Immature natural killer cell (primary cell): ENCODE data around the gene MEIG1. TPM values are rescaled to one million over a fixed set of nuclear protein-coding genes. Genes with fewer than 3 reads are reported as not detected.
"Not testable (repeated sequence)": the region's sequence is repeated elsewhere in the genome, so short reads cannot be mapped to it uniquely, and the experiment has no call there.

Experiments
- DNase-seq, 3 donors: peaks; one replicate each; pipeline ENCODE4 v3.0.0; 2022; ENCODE audit warnings: mixed read lengths in 1 of 3
- H3K27ac Mint-ChIP-seq, 6 donors: one replicate each; pipeline ENCODE4 v1.8.0; 2020; ENCODE audit warnings: mixed read lengths in 6 of 6, mild to moderate bottlenecking in 5 of 6, inconsistent platforms in 4 of 6, moderate library complexity in 3 of 6
- H3K27me3 Mint-ChIP-seq, 3 donors: one replicate each; pipeline ENCODE4 v1.8.0; 2020 to 2021; ENCODE audit warnings: low read depth in 3 of 3, mild to moderate bottlenecking in 3 of 3, mixed read lengths in 3 of 3, moderate library complexity in 3 of 3, inconsistent platforms in 1 of 3
- H3K36me3 Mint-ChIP-seq, 3 donors: one replicate each; pipeline ENCODE4 v1.8.0; 2020; ENCODE audit warnings: mixed read lengths in 3 of 3, inconsistent platforms in 2 of 3, mild to moderate bottlenecking in 2 of 3
- H3K4me1 Mint-ChIP-seq, 2 donors: one replicate each; pipeline ENCODE4 v1.8.0; 2020; ENCODE audit warnings: inconsistent platforms in 2 of 2, mild to moderate bottlenecking in 2 of 2, mixed read lengths in 2 of 2, moderate library complexity in 1 of 2
- H3K4me3 Mint-ChIP-seq, 5 donors: one replicate each; pipeline ENCODE4 v1.8.0; 2020; ENCODE audit warnings: mild to moderate bottlenecking in 5 of 5, mixed read lengths in 5 of 5, inconsistent platforms in 3 of 5, moderate library complexity in 3 of 5
- H3K9me3 Mint-ChIP-seq, 6 donors: one replicate each; pipeline ENCODE4 v1.8.0; 2020; ENCODE audit warnings: mild to moderate bottlenecking in 6 of 6, mixed read lengths in 6 of 6, inconsistent platforms in 4 of 6, moderate library complexity in 3 of 6
- polyA plus RNA-seq, 3 donors: library from polyadenylated mRNA; unstranded; fragments of 300-500 nt; fragmentation: Illumina TruSeq; gene quantifications; one replicate each; pipeline ENCODE4 v1.2.3, GENCODE V29; 2021

Gene MEIG1, protein sequence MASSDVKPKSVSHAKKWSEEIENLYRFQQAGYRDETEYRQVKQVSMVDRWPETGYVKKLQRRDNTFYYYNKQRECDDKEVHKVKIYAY
- polyA plus RNA-seq: 1 to 10 TPM in 2 of 3 donors, not detected in 1; 1.1 to 1.5 TPM

DNA sequence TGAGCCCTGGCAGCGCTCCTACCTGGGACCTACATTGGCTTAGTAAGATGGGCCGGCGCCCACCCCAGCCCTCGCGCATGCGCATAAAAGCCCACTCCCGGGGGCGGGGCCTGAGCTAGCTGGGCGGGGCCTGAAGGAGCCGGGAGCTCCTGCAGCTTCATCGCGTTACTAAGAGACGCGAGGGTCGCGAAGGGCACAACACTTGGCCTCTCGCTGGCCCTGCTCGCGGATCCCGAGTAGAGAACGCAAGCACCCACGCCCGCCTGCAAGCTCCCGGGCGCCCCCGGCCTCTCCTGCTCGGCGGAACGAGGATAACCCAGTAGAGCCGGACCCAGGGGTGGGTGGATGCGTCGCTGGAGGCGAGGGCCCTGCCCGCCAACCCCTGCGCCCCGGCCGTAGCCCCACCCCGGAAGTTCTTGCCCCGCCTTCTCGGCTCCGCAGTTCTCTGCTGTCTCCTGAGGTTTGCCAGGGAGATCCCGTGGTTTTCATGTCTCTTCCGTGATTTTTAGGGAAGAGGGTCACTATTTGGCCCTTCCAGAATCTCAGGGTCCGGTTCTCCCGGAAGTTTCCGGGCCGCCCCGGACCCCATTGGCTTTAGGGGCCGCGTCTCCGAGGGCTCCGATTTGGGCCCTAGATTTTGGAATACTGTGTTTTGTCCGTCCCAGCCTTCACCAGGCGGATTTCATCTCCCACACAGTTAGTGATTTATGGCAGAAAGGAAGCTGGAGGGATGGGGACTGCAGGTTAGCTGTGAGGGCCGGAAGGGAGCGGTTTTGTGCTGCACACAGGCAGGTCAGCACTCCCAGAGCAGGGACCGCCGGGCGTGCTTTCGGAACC lies at the start of gene MEIG1:
Gene MEIG1, plus strand, starts transcription at position 168 of the 837 bp plus-strand sequence. CDS start 7,081 bp downstream, outside the sequence.
- Mint-ChIP-seq H3K27ac (peak within 1 kb of the TSS; percentile 94 to 98 (median 96)), H3K9me3 (no peaks in the 10 kb centered on the region), H3K27me3 (peaks cover 3 to 11% (median 9%) of the 10 kb centered on the region in 3 donors), H3K4me1 (peaks cover 21 to 32% of the 10 kb centered on the region in 2 donors), H3K36me3 (no peaks in the 10 kb centered on the region), H3K4me3 (peak within 1 kb of the TSS; percentile 96 to 99 (median 98))
- DNase-seq: peak; percentile 93 to 95 (median 94)

DNA sequence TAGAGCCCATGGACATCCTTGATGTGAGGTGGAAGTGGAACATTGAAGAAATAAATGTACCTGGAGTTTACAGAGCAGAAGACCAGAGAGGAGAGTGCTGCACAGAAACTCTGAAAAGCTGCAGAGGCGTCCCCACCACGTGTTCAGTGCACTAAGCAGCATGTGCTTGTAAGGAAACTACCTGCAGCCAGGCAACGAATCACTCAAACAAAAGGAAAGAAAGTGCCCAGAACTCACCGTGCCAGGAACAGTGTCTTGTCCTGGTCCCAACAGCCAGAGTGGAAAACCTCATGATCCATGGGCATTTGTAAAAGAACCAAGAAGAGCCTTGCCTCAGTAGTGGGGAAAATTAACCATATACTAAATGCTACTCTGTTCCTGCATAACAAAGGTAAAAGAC lies 48.2 kb upstream of the MEIG1 start:
- no peaks in the 10 kb centered on the region for H3K27me3 Mint-ChIP-seq
- no peaks in the 10 kb centered on the region for H3K9me3 Mint-ChIP-seq
- H3K4me3 Mint-ChIP-seq: no peak overlapping the region
- peaks cover 49 to 55% (median 54%) of the 10 kb centered on the region in 3 donors for H3K36me3 Mint-ChIP-seq
- H3K4me1 Mint-ChIP-seq: peaks cover under 1 to 26% of the 10 kb centered on the region in 2 donors
- no peak for DNase-seq
- H3K27ac Mint-ChIP-seq: peak overlapping the region in 1 of 6 donors; percentile 12

DNA sequence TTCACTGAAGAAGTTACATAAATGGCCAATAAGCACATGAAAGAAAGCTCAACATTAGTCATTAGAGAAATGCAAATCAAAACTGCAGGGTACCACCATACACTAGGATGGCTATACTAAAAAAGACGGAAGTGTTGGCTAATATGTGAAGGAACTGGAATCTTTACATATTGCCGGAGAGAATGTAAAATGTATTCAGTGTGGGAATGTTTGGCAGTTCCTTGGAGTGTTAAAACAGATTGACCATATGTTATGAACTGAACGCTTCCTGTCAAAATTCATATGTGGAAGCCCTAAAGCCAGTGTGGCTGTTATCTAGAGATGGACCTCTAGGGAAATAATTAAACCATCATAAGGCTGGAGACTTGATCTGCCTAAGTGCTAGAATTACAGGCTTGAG lies 47.4 kb upstream of the MEIG1 start:
- Mint-ChIP-seq H3K36me3 (peaks cover 56 to 63% (median 62%) of the 10 kb centered on the region in 3 donors), H3K27me3 (no peaks in the 10 kb centered on the region), H3K4me1 (peaks cover 1 to 29% of the 10 kb centered on the region in 2 donors), H3K4me3 (no peak overlapping the region), H3K9me3 (peaks cover 0 to 4% (median under 1%) of the 10 kb centered on the region in 6 donors), H3K27ac (peak overlapping the region in 1 of 6 donors; percentile 42)
- DNase-seq: no peak

DNA sequence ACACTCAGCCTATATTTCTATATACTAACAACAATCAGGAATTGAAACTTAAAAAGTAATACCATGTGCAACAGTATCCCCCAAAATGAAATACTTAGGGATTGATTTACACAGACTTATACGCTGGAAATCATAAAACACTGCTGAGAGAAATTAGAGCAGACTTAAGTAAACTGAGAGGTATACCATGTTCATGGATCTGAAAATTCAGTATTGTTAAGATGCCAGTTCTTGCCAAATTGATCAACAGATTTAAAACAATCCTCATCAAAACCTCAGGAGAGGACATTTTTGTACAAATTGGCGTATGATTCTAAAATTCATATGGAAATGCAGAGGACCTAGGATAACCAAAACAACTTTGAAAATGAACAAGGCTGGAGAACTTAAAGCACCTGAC lies 42.6 kb upstream of the MEIG1 start:
- peaks cover 0 to 2% (median 0%) of the 10 kb centered on the region in 3 donors for H3K27me3 Mint-ChIP-seq
- H3K4me3 Mint-ChIP-seq: no peak overlapping the region
- H3K27ac Mint-ChIP-seq: no peak overlapping the region
- peaks cover 65 to 74% (median 73%) of the 10 kb centered on the region in 3 donors for H3K36me3 Mint-ChIP-seq
- H3K9me3 Mint-ChIP-seq: peaks cover 0 to 13% (median 3%) of the 10 kb centered on the region in 6 donors
- H3K4me1 Mint-ChIP-seq: peaks cover 1 to 24% of the 10 kb centered on the region in 2 donors
- no peak for DNase-seq

DNA sequence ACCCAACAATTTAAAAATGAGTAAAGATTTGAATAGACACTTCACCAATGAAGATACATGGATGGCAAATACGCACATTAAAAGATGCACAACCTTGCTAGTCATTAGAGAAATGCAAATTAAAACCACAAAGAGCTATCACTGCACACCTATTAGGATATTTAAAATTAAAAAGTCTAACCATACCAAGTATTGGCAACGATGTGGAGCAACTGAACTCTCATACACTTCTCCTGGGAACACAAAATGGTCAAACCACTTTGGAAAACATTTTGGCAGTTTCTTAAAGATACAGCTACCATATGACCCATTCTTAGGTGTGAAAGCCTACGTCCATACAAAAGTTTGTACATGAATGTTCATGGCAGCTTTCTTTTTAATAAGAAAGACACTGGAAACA lies 41.4 kb upstream of the MEIG1 start:
- H3K27me3 Mint-ChIP-seq: peaks cover 0 to 2% (median 0%) of the 10 kb centered on the region in 3 donors
- H3K27ac Mint-ChIP-seq: no peak overlapping the region
- H3K4me1 Mint-ChIP-seq: peaks cover 1 to 24% of the 10 kb centered on the region in 2 donors
- peaks cover 0 to 13% (median 3%) of the 10 kb centered on the region in 6 donors for H3K9me3 Mint-ChIP-seq
- DNase-seq: no peak
- H3K36me3 Mint-ChIP-seq: peaks cover 71 to 81% (median 73%) of the 10 kb centered on the region in 3 donors
- H3K4me3 Mint-ChIP-seq: no peak overlapping the region

DNA sequence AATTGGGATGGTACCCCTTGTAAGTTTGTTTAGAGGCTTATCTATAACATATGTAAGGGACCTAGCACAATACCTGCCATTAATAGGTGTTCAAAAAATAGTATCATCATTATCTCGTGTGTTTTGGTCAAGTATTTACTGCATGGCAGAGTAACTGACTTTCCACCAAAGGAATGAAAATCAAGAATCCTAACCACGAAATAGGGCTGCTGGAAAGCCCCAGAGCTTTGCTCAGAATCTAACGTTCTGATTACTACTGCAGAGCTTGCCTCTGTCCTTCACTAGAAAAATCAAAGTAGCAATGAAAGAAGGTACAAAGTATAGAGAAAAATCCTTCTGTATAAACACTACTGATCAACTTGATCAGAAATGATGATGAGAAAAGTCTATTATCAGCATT lies 40.2 kb upstream of the MEIG1 start:
- no peak overlapping the region for H3K4me3 Mint-ChIP-seq
- H3K36me3 Mint-ChIP-seq: peaks cover 64 to 84% (median 67%) of the 10 kb centered on the region in 3 donors

DNA sequence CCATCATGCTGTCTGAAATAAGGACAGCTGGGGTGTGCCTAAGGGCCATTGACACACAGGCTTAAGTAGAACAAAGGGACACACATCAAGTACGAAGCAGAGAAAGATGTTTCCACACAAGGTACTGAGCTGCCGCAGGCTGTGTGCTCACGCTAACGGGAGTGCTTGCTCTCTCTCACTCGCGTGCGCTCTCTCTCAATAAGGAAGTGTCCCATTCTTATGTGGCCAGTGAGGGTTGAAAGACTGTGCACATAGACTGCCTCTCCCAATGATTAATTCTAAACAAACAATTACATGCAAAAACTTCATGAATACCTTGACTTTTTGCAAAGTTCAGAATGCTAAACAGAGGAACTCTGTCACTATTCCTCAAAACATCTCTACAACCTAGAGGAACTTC lies 35.2 kb upstream of the MEIG1 start:
- Mint-ChIP-seq H3K4me3 (no peak overlapping the region), H3K9me3 (no peaks in the 10 kb centered on the region), H3K27me3 (peaks cover 0 to 2% (median 0%) of the 10 kb centered on the region in 3 donors), H3K27ac (no peak overlapping the region), H3K36me3 (peaks cover 33 to 75% (median 42%) of the 10 kb centered on the region in 3 donors), H3K4me1 (peaks cover 1 to 6% of the 10 kb centered on the region in 2 donors)
- DNase-seq: no peak

More for the DNA sequence above, 40.2 kb upstream of the MEIG1 start:
- Mint-ChIP-seq H3K27me3 (peaks cover 0 to 2% (median 0%) of the 10 kb centered on the region in 3 donors), H3K4me1 (peaks cover 1 to 19% of the 10 kb centered on the region in 2 donors), H3K27ac (peak overlapping the region in 3 of 6 donors; percentile 18 to 71 (median 38)), H3K9me3 (peaks cover 0 to 13% (median 3%) of the 10 kb centered on the region in 6 donors)
- no peak for DNase-seq

DNA sequence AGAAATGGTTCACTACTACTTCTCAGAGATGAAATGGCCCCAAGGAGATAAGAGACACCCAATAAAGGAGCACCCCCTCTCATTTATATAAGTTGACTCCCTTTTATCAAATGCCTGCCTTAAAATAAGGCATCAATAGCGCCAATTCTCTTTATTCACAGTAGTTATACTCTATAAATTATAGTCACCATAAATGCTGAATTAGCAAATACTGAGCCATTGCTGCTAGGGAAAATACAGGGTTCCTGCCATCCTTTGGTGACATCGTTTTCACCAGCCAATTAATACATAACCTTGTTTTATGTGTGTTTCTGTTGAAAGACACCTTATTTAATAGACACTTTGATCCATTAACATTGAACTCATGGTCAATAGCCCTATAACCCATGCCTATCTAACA lies 33.9 kb upstream of the MEIG1 start:
- DNase-seq: no peak
- peaks cover 0 to 2% (median 0%) of the 10 kb centered on the region in 3 donors for H3K27me3 Mint-ChIP-seq
- no peaks in the 10 kb centered on the region for H3K9me3 Mint-ChIP-seq
- peaks cover 1 to 6% of the 10 kb centered on the region in 2 donors for H3K4me1 Mint-ChIP-seq
- H3K36me3 Mint-ChIP-seq: peaks cover 21 to 63% (median 34%) of the 10 kb centered on the region in 3 donors
- no peak overlapping the region for H3K27ac Mint-ChIP-seq
- H3K4me3 Mint-ChIP-seq: no peak overlapping the region

DNA sequence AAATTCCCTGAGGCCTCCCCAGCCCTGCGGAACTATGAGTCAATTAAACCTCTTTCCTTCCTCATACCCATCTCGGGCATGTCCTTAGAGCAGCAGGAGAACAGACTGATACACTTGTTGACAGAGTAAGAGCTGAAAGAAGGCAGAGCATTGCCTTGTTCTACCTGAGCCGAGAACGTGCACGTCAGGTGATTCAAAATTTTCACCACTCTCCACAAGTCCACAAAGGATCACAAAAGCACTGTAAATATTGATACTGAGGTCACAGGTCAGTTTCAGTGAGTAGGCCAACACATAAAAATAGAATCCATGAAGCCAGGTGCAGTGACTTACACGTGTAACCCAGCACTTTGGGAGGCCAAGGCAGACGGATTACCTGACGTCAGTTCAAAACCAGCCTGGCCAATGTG lies 33.1 kb upstream of the MEIG1 start:
- peaks cover 0 to 2% (median 0%) of the 10 kb centered on the region in 3 donors for H3K27me3 Mint-ChIP-seq
- H3K36me3 Mint-ChIP-seq: peaks cover 19 to 60% (median 34%) of the 10 kb centered on the region in 3 donors
- peaks cover 1 to 6% of the 10 kb centered on the region in 2 donors for H3K4me1 Mint-ChIP-seq
- H3K4me3 Mint-ChIP-seq: no peak overlapping the region
- no peak overlapping the region for H3K27ac Mint-ChIP-seq
- no peaks in the 10 kb centered on the region for H3K9me3 Mint-ChIP-seq
- DNase-seq: no peak

DNA sequence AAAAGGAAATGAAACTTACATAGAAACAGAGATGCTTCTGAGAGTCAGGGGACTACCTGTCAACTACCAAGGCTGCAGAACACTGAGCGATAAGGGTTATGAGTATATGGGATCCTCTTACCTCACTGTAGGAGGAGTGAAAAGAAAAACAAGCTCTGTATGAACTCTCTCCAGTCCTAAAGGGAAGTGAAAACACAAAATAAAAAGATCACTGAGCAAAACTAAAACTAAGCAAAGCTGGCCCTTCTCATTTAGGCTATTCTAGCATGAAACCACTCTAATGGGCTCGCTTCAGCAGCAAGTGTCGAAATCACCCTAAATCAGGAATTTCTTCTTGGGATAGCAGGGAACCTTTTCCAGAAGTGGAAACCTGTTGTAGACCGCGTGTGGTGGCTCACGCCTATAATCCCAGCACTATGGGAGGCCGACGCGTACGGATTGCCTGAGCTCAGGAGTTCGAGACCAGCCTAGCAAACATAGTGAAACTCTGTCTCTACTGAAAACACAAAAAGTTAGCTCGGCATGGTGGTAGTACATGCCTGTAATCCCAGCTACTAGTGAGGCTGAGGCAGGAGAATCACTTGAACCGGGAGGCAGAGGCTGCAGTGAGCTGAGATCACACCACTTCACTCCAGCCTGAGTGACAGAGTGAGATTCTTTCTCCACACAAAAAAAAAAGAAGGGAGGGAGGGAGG lies 32.3 kb upstream of the MEIG1 start:
- DNase-seq: no peak
- Mint-ChIP-seq H3K4me3 (no peak overlapping the region), H3K9me3 (no peaks in the 10 kb centered on the region), H3K36me3 (peaks cover 12 to 56% (median 26%) of the 10 kb centered on the region in 3 donors), H3K27ac (no peak overlapping the region), H3K4me1 (peaks cover 1 to 6% of the 10 kb centered on the region in 2 donors), H3K27me3 (no peaks in the 10 kb centered on the region)

DNA sequence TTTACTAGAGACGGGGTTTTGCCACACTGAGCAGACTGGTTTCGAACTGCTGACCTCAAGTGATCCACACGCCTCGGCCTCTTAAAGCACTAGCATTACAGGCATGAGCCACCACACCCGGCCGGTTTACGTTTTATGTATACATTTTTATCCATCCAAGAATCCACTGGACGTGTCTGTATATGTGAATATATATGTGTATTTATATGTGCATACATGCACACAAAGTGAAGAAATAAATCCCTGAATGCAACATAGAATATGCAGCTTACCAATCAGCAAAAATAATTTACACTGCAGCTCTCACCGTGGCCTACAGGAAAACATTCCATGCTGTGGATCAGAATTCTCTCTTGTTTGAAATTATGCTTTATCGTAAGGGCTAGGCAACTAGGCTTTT lies 28.6 kb upstream of the MEIG1 start:
- Mint-ChIP-seq H3K4me3 (no peak overlapping the region), H3K4me1 (peaks cover 1 to 6% of the 10 kb centered on the region in 2 donors), H3K36me3 (peaks cover 16 to 51% (median 25%) of the 10 kb centered on the region in 3 donors), H3K27me3 (no peaks in the 10 kb centered on the region), H3K9me3 (no peaks in the 10 kb centered on the region), H3K27ac (no peak overlapping the region)
- no peak for DNase-seq

DNA sequence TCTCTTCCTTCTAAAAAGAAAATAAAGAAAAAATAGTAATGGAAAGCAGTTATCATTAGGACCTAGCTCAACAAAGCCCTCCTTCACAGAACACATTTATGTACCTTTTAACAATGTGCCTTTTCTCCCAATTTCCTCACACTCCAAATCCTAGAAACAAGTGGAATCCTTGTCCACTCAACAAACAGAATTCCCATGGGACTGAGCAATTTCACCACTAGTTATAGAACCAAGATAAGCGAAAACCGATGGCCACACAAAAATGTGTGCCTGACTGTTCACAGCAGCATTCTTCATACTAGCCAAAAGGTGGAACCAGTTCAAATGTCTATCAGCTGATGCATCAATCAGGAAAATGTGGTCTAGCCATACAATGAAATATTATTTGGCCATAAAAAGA lies 22.6 kb upstream of the MEIG1 start:
- DNase-seq: no peak
- Mint-ChIP-seq H3K36me3 (peaks cover 12 to 30% (median 16%) of the 10 kb centered on the region in 3 donors), H3K4me3 (no peak overlapping the region), H3K27ac (no peak overlapping the region), H3K9me3 (no peaks in the 10 kb centered on the region), H3K27me3 (peaks cover 0 to 7% (median 3%) of the 10 kb centered on the region in 3 donors), H3K4me1 (peaks cover 7 to 27% of the 10 kb centered on the region in 2 donors)

DNA sequence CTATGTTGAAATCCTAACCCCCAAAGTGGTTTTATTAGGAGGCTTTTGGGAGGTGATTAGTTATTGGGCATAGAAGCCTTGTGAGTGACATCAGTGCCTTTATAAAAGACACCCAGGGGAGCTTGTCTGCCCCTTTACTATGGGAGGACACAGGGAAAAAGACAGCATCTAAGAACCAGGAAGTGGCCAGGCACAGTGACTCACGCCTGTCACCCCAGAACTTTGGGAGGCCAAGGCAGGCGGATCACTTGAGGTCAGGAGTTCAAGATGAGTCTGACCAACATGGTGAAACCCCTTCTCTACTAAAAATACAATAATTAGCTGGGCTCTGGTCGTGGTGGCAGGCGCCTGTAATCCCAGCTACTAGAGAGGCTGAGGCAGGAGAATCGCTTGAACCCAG lies 20.2 kb upstream of the MEIG1 start:
- not testable (repeated sequence) for H3K27me3 Mint-ChIP-seq, H3K9me3 Mint-ChIP-seq
- peak in 1 of 3 donors; percentile 14 for DNase-seq
- H3K4me3 Mint-ChIP-seq: peak overlapping the region in 1 of 5 donors; percentile 35
- peak overlapping the region; percentile 23 to 81 (median 62) for H3K27ac Mint-ChIP-seq
- H3K36me3 Mint-ChIP-seq: peaks cover 5 to 24% (median 9%) of the 10 kb centered on the region in 3 donors
- H3K4me1 Mint-ChIP-seq: peaks cover 17 to 44% of the 10 kb centered on the region in 2 donors
